Non-pigmented ciliary epithelial cell (primary cell): ENCODE results near the gene LDHAL6B.

Experiments
- DNase-seq: peaks from one replicate; pipeline ENCODE4 v3.0.0-alpha.2; 2010; ENCODE audit warnings: low read depth

Gene LDHAL6B

DNA sequence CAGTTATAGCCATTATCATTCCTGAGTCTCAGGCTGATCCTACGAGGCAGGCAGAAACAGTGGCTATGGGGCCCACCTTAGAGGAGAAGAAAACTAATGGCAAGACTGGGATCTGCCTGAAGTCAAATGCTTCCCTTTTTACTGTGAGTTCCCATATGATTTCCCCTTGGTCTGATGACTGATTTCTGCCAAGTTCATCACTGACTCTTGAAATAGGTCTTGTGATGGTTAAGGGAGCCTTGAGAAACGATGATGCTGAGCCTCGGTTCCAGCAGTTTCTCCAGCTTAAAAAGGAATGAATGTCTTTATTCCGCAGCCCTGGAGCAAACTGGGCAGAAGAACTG lies 29.4 kb upstream of the LDHAL6B start:
- no peak for DNase-seq

- no peak for DNase-seq
Observed at GRCh38 chr15:59178151-59178695, 28.4 kb upstream of the LDHAL6B start.

GRCh38 chr15:59179717-59180116 lies 26.9 kb upstream of the LDHAL6B start:
- no peak for DNase-seq

DNA sequence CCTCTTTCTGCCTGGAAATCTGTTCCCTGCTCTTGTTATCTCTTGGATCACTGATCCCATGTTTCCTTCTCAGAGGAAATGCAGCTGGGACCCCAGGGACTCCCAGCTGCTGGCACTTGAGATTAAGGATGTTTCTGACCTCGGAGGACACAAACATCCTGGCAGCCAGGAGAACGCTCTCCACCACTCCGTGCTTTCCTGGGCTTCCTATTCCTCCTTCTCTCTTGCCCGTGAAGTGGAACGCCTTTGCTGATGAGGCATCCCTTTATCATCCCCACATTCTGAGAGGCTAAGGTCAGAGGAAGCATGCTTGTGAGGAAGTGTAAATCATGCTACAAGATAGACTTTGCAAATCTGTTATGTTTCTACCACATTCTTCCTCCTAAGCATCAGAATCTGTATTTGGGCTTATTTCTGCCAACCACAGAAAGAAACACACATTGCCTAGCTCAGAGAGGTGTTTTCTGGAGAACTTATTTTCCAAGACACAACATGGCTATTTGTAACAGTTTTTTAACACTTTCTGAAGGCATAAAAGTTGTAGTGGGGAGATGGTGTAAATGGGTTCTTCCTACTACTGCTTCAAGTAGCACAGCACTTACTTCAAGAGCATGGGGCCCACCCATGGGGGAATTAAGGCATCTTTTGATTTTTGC lies 25.6 kb upstream of the LDHAL6B start:
- DNase-seq, result no peak

- DNase-seq, result no peak
Observed at GRCh38 chr15:59185725-59186124, 20.9 kb upstream of the LDHAL6B start.

- DNase-seq, result no peak
Observed at GRCh38 chr15:59186501-59186900, 20.1 kb upstream of the LDHAL6B start.

DNA sequence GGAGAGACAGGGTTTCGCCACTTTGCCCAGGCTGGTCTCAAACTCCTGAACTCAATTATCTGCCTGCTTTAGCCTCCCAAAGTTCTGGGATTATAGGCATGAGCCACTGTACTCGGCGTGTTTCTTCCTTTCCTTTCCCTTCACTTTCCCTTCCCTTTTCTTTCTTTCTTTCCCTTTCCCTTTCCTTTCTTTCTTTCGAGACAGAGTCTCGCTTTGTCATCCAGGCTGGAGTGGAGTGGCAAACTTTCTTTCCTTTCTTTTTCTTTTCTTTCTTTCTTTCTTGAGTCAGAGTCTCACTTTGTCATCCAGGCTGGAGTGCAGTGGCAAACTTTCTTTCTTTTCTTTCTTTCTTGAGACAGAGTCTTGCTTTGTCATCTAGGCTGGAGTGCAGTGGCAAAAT lies 17.4 kb upstream of the LDHAL6B start:
- no peak for DNase-seq

- DNase-seq, result no peak
Observed at GRCh38 chr15:59190291-59190690, 16.4 kb upstream of the LDHAL6B start.

DNA sequence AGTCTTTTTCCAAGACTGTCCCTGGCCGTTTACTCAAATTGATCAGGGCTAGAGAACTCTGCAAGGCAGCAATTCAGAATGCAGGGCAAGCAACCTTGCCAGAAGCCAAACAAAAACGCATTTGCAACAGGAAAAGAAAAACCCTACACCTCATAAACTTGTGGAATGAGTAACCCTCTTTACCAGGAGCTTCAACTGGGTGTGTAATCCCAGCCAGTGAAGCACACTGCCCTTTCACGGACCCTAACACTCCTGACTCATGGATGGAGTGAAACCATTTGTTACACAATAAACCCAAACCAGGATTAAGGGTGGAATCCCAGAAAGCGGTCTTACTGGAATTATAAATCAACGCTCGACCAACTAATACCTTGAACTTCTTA lies 14.8 kb upstream of the LDHAL6B start:
- peak; percentile 92 for DNase-seq

DNA sequence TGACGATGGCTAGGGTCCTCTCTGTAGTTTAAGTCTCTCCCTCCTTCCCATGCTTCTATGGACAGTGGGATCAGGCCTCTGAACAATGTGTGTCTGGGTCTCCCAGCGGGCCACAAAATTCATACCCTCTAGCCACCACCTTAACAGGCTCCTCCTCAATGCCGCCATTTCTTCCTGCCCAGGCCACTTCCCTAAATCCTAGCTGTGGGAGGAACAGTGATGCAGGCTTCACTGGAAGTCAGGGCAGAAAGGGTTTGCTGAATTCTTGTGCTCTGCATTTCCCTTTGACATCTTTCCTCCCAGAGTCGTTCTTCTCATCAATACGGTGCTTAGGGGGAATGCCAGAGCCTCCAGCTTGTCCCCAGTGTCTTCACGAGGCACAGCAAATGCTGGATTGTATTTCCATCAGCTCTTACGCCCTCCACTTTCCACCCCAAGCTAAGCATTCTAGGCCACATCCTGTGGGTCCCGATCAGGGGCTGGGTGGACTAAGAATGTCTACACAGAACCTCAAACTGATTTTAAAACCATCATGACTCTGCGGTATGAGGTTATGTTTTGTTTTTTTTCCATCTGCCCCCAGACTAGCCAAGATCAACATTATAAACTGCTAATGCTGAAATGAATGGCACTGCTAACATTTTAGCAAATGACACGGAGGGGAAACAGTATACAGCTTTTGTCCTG lies 11.9 kb upstream of the LDHAL6B start:
- no peak for DNase-seq

- DNase-seq, result no peak
Observed at GRCh38 chr15:59196416-59196815, 10.2 kb upstream of the LDHAL6B start.

GRCh38 chr15:59197454-59197853 lies 9.2 kb upstream of the LDHAL6B start:
- no peak for DNase-seq

DNA sequence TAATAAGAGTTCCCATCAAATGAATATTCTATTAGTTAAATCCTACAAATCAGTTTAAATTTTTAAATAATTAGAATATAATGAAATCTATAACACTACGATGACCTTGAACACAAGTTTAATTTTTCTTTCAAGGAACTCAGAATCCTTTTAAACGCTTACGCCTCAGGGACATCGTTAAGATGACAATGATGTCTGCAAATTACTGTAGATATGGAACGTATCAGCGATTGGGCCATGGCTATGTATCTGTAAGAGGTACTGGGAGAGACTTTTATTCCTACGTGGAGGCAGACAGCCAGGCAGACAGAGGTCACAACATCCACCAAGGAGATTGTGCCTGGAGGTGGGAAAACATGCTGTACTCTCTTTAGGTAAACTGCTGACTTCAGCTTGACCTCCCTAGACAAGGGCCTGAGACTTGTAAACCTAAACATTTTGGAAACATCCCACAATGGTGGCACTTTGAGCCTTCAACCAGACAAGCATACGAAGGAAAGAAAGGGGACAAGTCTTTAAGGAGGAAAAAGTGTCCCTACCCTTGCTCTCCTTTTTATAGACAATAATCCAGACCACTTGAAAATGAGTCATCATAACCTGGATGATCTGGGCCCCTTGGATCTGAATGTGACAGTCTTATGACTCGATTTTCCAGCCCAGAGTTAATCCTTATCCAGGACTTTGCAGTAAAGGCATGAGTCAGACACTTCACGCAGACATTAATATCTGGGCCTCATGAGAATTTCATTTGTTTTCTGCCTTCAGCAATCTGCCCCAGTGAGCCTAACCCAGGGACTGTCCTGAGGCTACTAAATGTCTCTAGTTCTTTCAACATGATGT lies 6.8 kb upstream of the LDHAL6B start:
- DNase-seq, result peak; percentile 70

- DNase-seq, result no peak
Observed at GRCh38 chr15:59200560-59200959, 6.1 kb upstream of the LDHAL6B start.

GRCh38 chr15:59203008-59203407 lies 3.6 kb upstream of the LDHAL6B start:
- no peak for DNase-seq

GRCh38 chr15:59203657-59204056 lies 3.0 kb upstream of the LDHAL6B start:
- no peak for DNase-seq

DNA sequence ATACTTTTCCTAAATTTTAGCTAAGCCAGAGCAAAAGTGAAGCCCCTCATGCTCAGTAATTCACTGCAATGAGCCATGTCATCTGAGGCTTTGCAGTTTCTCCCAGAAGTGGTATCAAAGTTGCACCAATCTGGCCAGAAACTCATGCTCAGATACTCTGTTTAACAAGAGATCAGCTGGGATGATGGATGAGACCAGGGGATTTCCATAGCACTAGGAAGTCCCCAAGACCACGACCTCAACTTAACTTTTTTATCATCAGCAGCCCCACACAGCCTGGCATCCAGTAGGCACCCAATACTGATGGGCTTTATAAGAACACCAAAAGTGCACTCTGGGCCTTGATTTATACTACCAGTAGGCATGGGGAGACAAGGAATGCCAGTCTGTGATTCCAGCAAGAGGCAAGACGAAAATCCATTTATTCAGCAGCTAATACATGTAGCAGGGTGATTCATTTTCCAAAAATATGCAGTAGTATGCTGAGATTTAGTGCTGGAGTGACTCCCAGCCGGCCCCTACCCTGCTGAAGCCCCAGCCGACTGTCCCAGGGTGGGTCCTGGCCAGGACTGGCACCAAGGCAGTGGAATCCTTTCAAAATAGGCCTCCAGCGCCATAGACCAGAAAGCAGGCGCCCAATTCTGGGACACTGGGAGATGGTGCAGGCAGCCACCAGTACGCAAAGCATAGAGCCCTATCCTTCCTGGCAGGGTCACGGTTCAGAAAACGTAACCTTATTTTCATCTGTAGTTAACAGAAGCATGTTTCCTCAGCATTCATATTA lies 612 bp upstream of the LDHAL6B start:
- no peak for DNase-seq

DNA sequence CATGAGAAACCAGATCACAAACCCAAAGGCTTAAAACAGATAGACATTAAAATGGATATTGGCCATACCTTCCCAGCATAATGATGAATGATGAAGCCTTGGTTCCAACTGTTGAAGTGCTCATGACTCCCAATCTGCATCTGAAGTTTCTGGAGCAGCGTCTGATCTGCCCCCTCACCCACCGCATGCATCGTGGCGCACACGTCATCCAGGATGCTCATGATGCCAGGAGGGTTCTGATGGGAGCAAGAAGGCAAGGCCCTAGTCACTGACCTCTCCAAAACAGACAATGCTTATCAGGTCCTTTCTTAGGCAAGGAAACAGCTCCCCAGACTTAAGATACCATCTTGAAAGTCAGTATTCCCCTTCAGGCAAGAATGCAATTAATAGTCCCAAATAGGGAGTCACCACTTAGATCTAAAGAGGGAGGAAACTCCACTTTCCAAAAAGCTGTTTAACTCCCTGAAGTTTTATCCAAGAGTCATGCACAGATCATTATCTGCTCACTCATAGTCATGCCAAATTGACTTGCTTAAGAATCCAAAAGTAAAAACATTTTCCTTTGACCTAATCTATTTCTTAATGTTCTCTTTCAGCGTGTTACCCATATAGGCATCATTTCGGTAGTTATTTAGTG lies 2.1 kb downstream of the LDHAL6B start:
- no peak for DNase-seq

DNA sequence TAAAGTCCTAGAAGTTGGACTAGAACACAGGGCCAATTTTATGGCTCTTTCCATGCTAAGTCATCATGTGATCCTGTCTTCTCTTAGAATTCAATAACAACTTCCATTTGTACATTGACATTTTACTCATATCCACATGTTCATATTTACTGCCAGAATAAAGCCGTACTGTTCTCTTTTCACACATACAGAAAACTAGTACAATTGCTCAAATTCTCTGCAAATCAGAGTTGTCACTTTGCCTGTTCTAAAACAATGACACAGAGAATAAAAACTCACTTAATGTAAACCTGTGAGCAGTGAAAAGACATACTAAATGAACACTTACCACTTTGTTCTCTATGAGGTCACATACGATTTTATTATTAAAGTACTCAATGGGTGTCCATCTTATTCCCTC lies 3.5 kb downstream of the LDHAL6B start:
- no peak for DNase-seq

DNA sequence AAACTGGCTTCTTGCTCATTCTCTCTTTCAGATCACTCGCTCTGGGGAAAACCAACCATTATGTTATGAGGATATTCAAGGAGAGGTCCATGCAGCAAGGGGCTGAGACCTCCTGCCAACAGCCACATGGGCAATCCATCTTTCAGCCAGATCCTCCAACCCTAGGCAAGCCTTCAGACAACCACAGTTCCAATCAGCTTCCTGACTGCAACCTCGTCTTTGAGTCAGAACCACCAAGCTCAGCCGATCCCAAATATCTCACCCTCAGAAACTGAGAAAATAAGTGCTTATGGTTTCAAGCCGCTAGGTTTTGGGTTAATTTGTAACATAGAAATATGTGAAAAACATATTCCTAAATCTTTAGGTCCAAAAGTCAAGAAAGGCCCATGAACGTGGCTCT lies 10.3 kb downstream of the LDHAL6B start:
- no peak for DNase-seq

GRCh38 chr15:59217876-59218498 lies 11.3 kb downstream of the LDHAL6B start:
- DNase-seq, result no peak
